GM12872 (cell line): ENCODE data around the gene GDF2.

ENCODE experiments used
- TF ChIP-seq, protein P1 (sequence below): IDR thresholded peaks from 3 replicates; pipeline ENCODE4 v1.5.1; 2011; ENCODE audit warnings: low read depth, mild to moderate bottlenecking, low read length, moderate library complexity; ENCODE audit not compliant: insufficient read depth

The GDF2 gene

GRCh38 chr10:47329855-47330254, 7.6 kb downstream of the GDF2 start:
- TF ChIP-seq, protein P1, sequence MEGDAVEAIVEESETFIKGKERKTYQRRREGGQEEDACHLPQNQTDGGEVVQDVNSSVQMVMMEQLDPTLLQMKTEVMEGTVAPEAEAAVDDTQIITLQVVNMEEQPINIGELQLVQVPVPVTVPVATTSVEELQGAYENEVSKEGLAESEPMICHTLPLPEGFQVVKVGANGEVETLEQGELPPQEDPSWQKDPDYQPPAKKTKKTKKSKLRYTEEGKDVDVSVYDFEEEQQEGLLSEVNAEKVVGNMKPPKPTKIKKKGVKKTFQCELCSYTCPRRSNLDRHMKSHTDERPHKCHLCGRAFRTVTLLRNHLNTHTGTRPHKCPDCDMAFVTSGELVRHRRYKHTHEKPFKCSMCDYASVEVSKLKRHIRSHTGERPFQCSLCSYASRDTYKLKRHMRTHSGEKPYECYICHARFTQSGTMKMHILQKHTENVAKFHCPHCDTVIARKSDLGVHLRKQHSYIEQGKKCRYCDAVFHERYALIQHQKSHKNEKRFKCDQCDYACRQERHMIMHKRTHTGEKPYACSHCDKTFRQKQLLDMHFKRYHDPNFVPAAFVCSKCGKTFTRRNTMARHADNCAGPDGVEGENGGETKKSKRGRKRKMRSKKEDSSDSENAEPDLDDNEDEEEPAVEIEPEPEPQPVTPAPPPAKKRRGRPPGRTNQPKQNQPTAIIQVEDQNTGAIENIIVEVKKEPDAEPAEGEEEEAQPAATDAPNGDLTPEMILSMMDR: no peak

GRCh38 chr10:47330366-47330765, 8.1 kb downstream of the GDF2 start:
- TF ChIP-seq, protein P1: no peak

DNA sequence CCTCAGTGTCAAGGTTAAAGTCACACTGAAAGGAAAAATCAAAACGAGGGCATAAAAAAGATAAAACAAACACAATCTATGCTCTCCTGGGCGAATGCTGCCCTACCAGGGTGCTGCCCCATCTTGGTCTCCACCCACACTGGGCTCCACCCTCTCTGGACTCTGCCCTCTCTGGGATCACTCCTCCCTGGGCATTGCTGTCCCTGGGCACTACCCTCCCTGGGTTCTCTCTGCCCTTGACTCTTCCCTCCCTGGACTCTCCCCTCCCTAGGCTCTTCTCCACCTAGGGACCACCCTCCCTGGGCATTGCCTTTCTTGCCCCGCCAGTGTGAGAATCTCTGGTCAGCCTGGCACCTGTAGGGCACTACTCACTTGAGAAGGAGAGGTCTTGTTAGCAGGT, 8.6 kb downstream of the GDF2 start:
- TF ChIP-seq, protein P1: no peak

GRCh38 chr10:47331491-47331890, 9.2 kb downstream of the GDF2 start:
- TF ChIP-seq, protein P1: no peak

- TF ChIP-seq, protein P1: no peak
Measured at GRCh38 chr10:47331954-47332353, 9.7 kb downstream of the GDF2 start.

DNA sequence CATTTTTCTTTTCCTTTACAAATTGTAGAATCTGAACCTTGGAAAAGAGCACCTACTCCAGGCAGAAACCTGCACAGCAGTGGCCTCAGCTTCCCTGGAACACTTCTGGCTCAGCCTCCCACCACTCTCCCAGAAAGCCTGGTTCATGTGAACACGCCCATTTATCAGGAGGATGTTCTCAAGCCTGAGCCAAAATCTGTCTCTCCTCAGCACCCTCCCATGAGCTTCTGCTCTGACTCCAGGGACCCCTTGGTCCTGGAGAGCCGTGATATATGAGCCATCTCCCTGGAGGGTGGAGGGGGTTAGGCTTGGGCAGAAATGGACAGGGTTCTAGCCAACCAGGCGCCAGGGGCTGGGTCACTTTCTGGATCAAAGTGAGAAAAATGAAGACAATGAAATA, 10.1 kb downstream of the GDF2 start:
- TF ChIP-seq, protein P1: no peak

DNA sequence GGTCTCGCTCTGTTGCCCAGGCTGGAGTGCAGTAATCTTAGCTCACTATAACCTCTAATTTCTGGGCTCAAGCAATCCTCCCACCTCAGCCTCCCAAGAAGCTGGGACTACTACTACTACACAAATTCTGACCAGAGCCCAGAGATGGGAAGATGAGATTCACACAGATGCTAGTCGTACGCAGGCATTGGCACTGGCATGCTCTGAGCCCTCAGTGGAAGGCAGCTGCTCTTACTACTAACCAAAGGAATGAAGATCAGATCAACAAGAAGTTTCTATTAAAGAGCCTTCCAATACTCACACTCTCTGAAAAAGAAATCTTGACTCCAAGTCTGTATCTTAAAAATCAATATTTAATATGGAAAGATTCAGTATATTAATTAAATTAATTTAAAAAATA, 10.7 kb downstream of the GDF2 start:
- TF ChIP-seq, protein P1: no peak

DNA sequence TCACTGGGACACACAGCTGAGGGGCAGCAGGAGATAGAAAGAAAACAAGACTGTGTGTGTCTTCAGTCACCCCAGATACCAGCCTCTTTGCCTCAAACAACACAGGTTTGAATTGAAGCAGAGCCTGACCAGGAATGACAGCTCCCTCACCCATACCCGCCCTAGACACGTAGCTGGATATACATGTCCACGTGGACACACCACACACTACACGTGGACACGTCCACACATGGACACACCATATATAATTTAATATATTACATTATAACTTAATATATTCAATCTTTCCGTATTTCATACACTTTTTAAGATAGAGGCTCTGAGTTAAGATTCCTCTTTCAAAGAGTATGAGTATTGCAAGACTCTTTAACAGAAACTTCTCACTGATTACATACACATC, 11.3 kb downstream of the GDF2 start:
- TF ChIP-seq, protein P1: no peak
